Tibial nerve (tissue), 4 donors: ENCODE data around the gene ETV3. TPM values are rescaled to one million over a fixed set of nuclear protein-coding genes. Genes with fewer than 3 reads are reported as not detected.
"Not testable (repeated sequence)": the region's sequence is repeated elsewhere in the genome, so short reads cannot be mapped to it uniquely, and the experiment has no call there.

Experiments used
- DNase-seq, 2 donors: peaks; one replicate each; pipeline ENCODE4 v3.0.0-alpha.2; 2019; ENCODE audit warnings: low spot score in 2 of 2
- H3K27ac ChIP-seq, 4 donors: fragments of 200-600 bp; sonication (generic) in 3 of 4; one replicate each; pipeline ENCODE4 v1.5.1; 2017 to 2019; ENCODE audit warnings: mild to moderate bottlenecking in 1 of 4
- H3K27me3 ChIP-seq, 2 donors: fragments of 200-600 bp; sonication (generic) in 1 of 2; one replicate each; pipeline versions ENCODE4 v1.5.1 to v1.6.0; 2017 to 2019
- H3K36me3 ChIP-seq, 3 donors: fragments of 200-600 bp; sonication (generic); one replicate each; pipeline ENCODE4 v1.5.1; 2018 to 2019
- H3K4me1 ChIP-seq, 4 donors: fragments of 200-600 bp; sonication (generic) in 3 of 4; one replicate each; pipeline ENCODE4 v1.5.1; 2017 to 2019
- H3K4me3 ChIP-seq, 4 donors: fragments of 200-600 bp; sonication (generic) in 3 of 4; one replicate each; pipeline ENCODE4 v1.5.1; 2017 to 2019; ENCODE audit warnings: mild to moderate bottlenecking in 1 of 4, moderate library complexity in 1 of 4
- H3K9me3 ChIP-seq, 4 donors: fragments of 200-600 bp; sonication (generic) in 3 of 4; one replicate each; pipeline ENCODE4 v1.5.1; 2017 to 2019
- CTCF ChIP-seq, 5 experiments: fragments of 200-600 bp in 3 of 5; fragments of 450-650 bp in 2 of 5; sonication (generic) in 3 of 5; IDR thresholded peaks; one replicate each; pipeline ENCODE4 v1.5.1; 2016 to 2019; ENCODE audit warnings: antibody characterized with exemption in 5 of 5, mild to moderate bottlenecking in 3 of 5, moderate library complexity in 2 of 5
- EP300 ChIP-seq, 2 donors: sonication (generic); formaldehyde crosslinking; IDR thresholded peaks; one replicate each; pipeline ENCODE4 v1.6.1; 2017; ENCODE audit warnings: antibody characterized with exemption in 2 of 2, mild to moderate bottlenecking in 1 of 2
- POLR2A ChIP-seq, 2 donors: fragments of 450-650 bp; IDR thresholded peaks; one replicate each; pipeline ENCODE4 v1.6.1; 2017; ENCODE audit warnings: antibody characterized with exemption in 2 of 2, mild to moderate bottlenecking in 2 of 2, moderate library complexity in 2 of 2
- WGBS, 2 donors: methylation state at CpG; one replicate each; pipeline ENCODE4 v1.1.5; 2018; 5-methylcytosine and 5-hydroxymethylcytosine counted together
- total RNA-seq, 4 donors: library from RNA; depleted of rRNA; stranded (reverse); fragments of >200 nt; gene quantifications; one replicate each; pipeline ENCODE4 v1.1.0, GENCODE V29; 2016

Gene ETV3
- total RNA-seq, 4 donors from 2014 or later = 18.4 to 20.0 (median 19.1) TPM

- H3K27ac ChIP-seq = no peak overlapping the region
- WGBS, 2 donors = 81 to 88% methylated on average over 7 to 8 of the region's 8 CpGs
- H3K9me3 ChIP-seq = no peaks in the 10 kb centered on the region
These were observed 35.8 kb upstream of the ETV3 start for GRCh38 chr1:157173900-157174410.

GRCh38 chr1:157173241-157173640, 35.0 kb upstream of the ETV3 start:
- not testable (repeated sequence) for H3K27me3 ChIP-seq, H3K27ac ChIP-seq, H3K9me3 ChIP-seq, H3K36me3 ChIP-seq, DNase-seq, H3K4me3 ChIP-seq, H3K4me1 ChIP-seq
- WGBS, 2 donors = 43 to 72% methylated on average over 1 to 2 of the region's 2 CpGs

More at GRCh38 chr1:157173900-157174410, 35.8 kb upstream of the ETV3 start:
- TF ChIP-seq POLR2A (IDR thresholded peaks at IDR 0.05) (no peak), CTCF (IDR thresholded peaks at IDR 0.05) (no peak), EP300 (IDR thresholded peaks at IDR 0.05) (no peak)
- H3K4me3 ChIP-seq = no peak overlapping the region
- peaks cover 0 to 5% of the 10 kb centered on the region in 2 donors for H3K27me3 ChIP-seq
- H3K4me1 ChIP-seq = no peaks in the 10 kb centered on the region
- no peak for DNase-seq
- H3K36me3 ChIP-seq = no peaks in the 10 kb centered on the region

GRCh38 chr1:157172591-157172990, 34.4 kb upstream of the ETV3 start:
- not testable (repeated sequence) for H3K4me1 ChIP-seq, H3K36me3 ChIP-seq, H3K27me3 ChIP-seq, H3K4me3 ChIP-seq, H3K27ac ChIP-seq, H3K9me3 ChIP-seq, DNase-seq
- 58 to 73% methylated on average over 2 of the region's 2 CpGs for WGBS, 2 donors

GRCh38 chr1:157171903-157172503, 33.8 kb upstream of the ETV3 start:
- TF ChIP-seq CTCF (IDR thresholded peaks at IDR 0.05) = peak in 4 of 5 experiments; percentile 19 to 32 (median 26)
- H3K9me3 ChIP-seq, DNase-seq, H3K27ac ChIP-seq, H3K4me3 ChIP-seq, H3K4me1 ChIP-seq, H3K27me3 ChIP-seq, H3K36me3 ChIP-seq: not testable (repeated sequence)
- WGBS, 2 donors = 7 to 26% methylated on average over 4 to 5 of the region's 8 CpGs

- peak in 1 of 2 donors; percentile 29 for DNase-seq
- peak in 2 of 5 experiments; percentile 28 to 29 for TF ChIP-seq CTCF (IDR thresholded peaks at IDR 0.05)
- no peak for TF ChIP-seq POLR2A (IDR thresholded peaks at IDR 0.05)
- TF ChIP-seq EP300 (IDR thresholded peaks at IDR 0.05) = no peak
- Histone ChIP-seq H3K27me3 (peaks cover 0 to 5% of the 10 kb centered on the region in 2 donors), H3K36me3 (no peaks in the 10 kb centered on the region), H3K4me1 (no peaks in the 10 kb centered on the region), H3K27ac (no peak overlapping the region), H3K9me3 (no peaks in the 10 kb centered on the region), H3K4me3 (no peak overlapping the region)
- WGBS, 2 donors = 71 to 75% methylated on average over 22 of the region's 22 CpGs
These were observed 32.7 kb upstream of the ETV3 start for GRCh38 chr1:157170677-157171515.

GRCh38 chr1:157168015-157168414, 29.8 kb upstream of the ETV3 start:
- no peak overlapping the region for H3K4me3 ChIP-seq
- WGBS, 2 donors = 78 to 85% methylated on average over 9 of the region's 9 CpGs
- H3K4me1 ChIP-seq = peaks cover 0 to 3% (median 0%) of the 10 kb centered on the region in 4 donors
- TF ChIP-seq POLR2A (IDR thresholded peaks at IDR 0.05) = no peak
- no peak for TF ChIP-seq EP300 (IDR thresholded peaks at IDR 0.05)
- TF ChIP-seq CTCF (IDR thresholded peaks at IDR 0.05) = no peak
- no peak overlapping the region for H3K27ac ChIP-seq
- H3K9me3 ChIP-seq = no peaks in the 10 kb centered on the region
- no peak for DNase-seq
- H3K36me3 ChIP-seq = no peaks in the 10 kb centered on the region
- peaks cover 0 to 17% of the 10 kb centered on the region in 2 donors for H3K27me3 ChIP-seq
